PFSK-1 (cell line): ENCODE data around the gene ABHD16B.

ENCODE experiments used
- FOXP2 ChIP-seq: optimal IDR thresholded peaks from 2 replicates; pipeline ENCODE3; 2011; ENCODE audit warnings: borderline replicate concordance, control low read depth, inconsistent platforms; ENCODE audit not compliant: insufficient read depth; ENCODE audit errors: extremely low read length, extremely low read depth
- POLR2AphosphoS5 ChIP-seq: IDR thresholded peaks from 2 replicates; pipeline ENCODE4 v1.6.1; 2012; ENCODE audit warnings: low read depth, mild to moderate bottlenecking, control low read depth, low read length, moderate library complexity
- REST ChIP-seq, 2 experiments: IDR thresholded peaks; 2 replicates each; pipeline versions ENCODE4 v1.6.1 to v1.8.0; 2011 to 2012; ENCODE audit warnings: low read depth in 2 of 2, low read length in 2 of 2, control low read depth in 1 of 2, inconsistent platforms in 1 of 2, mild to moderate bottlenecking in 1 of 2, moderate library complexity in 1 of 2; ENCODE audit not compliant: insufficient read depth in 1 of 2
- SIN3A ChIP-seq: IDR thresholded peaks from 2 replicates; pipeline ENCODE4 v1.6.1; 2012; ENCODE audit warnings: mild to moderate bottlenecking, low read length, moderate library complexity, borderline replicate concordance; ENCODE audit not compliant: insufficient read depth
- TAF1 ChIP-seq: IDR thresholded peaks from 2 replicates; pipeline ENCODE4 v1.6.1; 2012; ENCODE audit warnings: low read length, control low read depth, borderline replicate concordance; ENCODE audit not compliant: insufficient read depth

ABHD16B gene

GRCh38 chr20:63850689-63851547, 10.4 kb upstream of the ABHD16B start:
- TF ChIP-seq FOXP2, result no peak
- TF ChIP-seq SIN3A, result no peak
- no peak for TF ChIP-seq POLR2AphosphoS5
- no peak for TF ChIP-seq TAF1
- no peak for TF ChIP-seq REST (IDR thresholded peaks at IDR 0.05; ENCODE audit: insufficient read depth in 1 of 2, low read depth in 2 of 2, low read length in 2 of 2)

GRCh38 chr20:63854069-63854765, 7.1 kb upstream of the ABHD16B start:
- TF ChIP-seq REST (IDR thresholded peaks at IDR 0.05; ENCODE audit: insufficient read depth in 1 of 2, low read depth in 2 of 2, low read length in 2 of 2) (no peak), SIN3A (no peak), FOXP2 (no peak), POLR2AphosphoS5 (no peak), TAF1 (no peak)

- TF ChIP-seq TAF1 (no peak), POLR2AphosphoS5 (no peak), SIN3A (no peak), REST (IDR thresholded peaks at IDR 0.05; ENCODE audit: insufficient read depth in 1 of 2, low read depth in 2 of 2, low read length in 2 of 2) (no peak), FOXP2 (no peak)
These were observed 6.4 kb upstream of the ABHD16B start for GRCh38 chr20:63854766-63855362.

- TF ChIP-seq REST (IDR thresholded peaks at IDR 0.05; ENCODE audit: insufficient read depth in 1 of 2, low read depth in 2 of 2, low read length in 2 of 2) (no peak), POLR2AphosphoS5 (no peak), TAF1 (no peak), SIN3A (no peak), FOXP2 (no peak)
These were observed 5.8 kb upstream of the ABHD16B start for GRCh38 chr20:63855363-63856097.
